Small intestine (tissue), 4 donors: ENCODE data around the gene MYMK. TPM values are rescaled to one million over a fixed set of nuclear protein-coding genes. Genes with fewer than 3 reads are reported as not detected.

Experiments used
- polyA plus RNA-seq, 4 donors: library from polyadenylated mRNA; stranded (reverse) in 3 of 4; unstranded in 1 of 4; fragments of 200-250 nt in 3 of 4; fragments of 120-200 nt in 1 of 4; gene quantifications; one replicate each; pipeline versions ENCODE4 v1.2.1 to v1.2.3, GENCODE V29; 2013
- donor health status: healthy with polysubstance abuse.
- donor health status: Bipolar disorder and iron deficiency.
- donor health status: healthy.

The MYMK gene
- polyA plus RNA-seq, 4 donors, result 0.22 TPM; not detected in 3

Other genes starting within 250 kb of the MYMK start
- 10 to 100 TPM in 3 of 4 donors, 1 to 10 TPM in 1; 9.5 to 46.4 (median 31.9) TPM for gene ABO, start 249.8 kb downstream of the MYMK start, polyA plus RNA-seq
- gene SURF6, start 188.8 kb downstream of the MYMK start, polyA plus RNA-seq, result 10 to 100 TPM; 23.2 to 48.0 (median 37.0) TPM
- 10 to 100 TPM; 10.3 to 19.5 (median 17.6) TPM for gene MED22, start 176.8 kb downstream of the MYMK start, polyA plus RNA-seq
- gene RPL7A, start 176.7 kb downstream of the MYMK start, polyA plus RNA-seq, result 1,000 to 10,000 TPM; 1,890 to 3,725 (median 2,971) TPM
- 10 to 100 TPM; 38.4 to 94.4 (median 85.4) TPM for gene SURF1, start 168.5 kb downstream of the MYMK start, polyA plus RNA-seq
- gene SURF2, start 168.4 kb downstream of the MYMK start, polyA plus RNA-seq, result 10 to 100 TPM; 15.3 to 66.0 (median 42.6) TPM
- gene SURF4, start 148.9 kb downstream of the MYMK start, polyA plus RNA-seq, result 100 to 1,000 TPM in 3 of 4 donors, 10 to 100 TPM in 1; 84.1 to 285 (median 170) TPM
- 1 to 10 TPM in 3 of 4 donors, under 1 TPM in 1; 0.79 to 8.1 (median 3.0) TPM for gene STKLD1, start 148.6 kb downstream of the MYMK start, polyA plus RNA-seq
- gene REXO4, start 106.9 kb downstream of the MYMK start, polyA plus RNA-seq, result 10 to 100 TPM; 18.9 to 25.7 (median 21.5) TPM
- gene ADAMTS13, start 102.6 kb downstream of the MYMK start, polyA plus RNA-seq, result 10 to 100 TPM in 1 of 4 donors, 1 to 10 TPM in 3; 2.4 to 16.8 (median 7.4) TPM
- gene CACFD1, start 65.0 kb downstream of the MYMK start, polyA plus RNA-seq, result 10 to 100 TPM; 27.0 to 31.4 (median 29.5) TPM
- 1 to 10 TPM in 3 of 4 donors, under 1 TPM in 1; 0.89 to 2.5 (median 1.5) TPM for gene SLC2A6, start 45.9 kb downstream of the MYMK start, polyA plus RNA-seq
- gene ADAMTSL2, start 9.7 kb upstream of the MYMK start, polyA plus RNA-seq, result 1 to 10 TPM in 1 of 4 donors, under 1 TPM in 3; 0.22 to 1.2 (median 0.43) TPM
- gene FAM163B, start 84.4 kb upstream of the MYMK start, polyA plus RNA-seq, result under 1 TPM in 2 of 4 donors, not detected in 2; 0.12 to 0.19 TPM
- gene DBH, start 111.4 kb upstream of the MYMK start, polyA plus RNA-seq, result under 1 TPM in 2 of 4 donors, not detected in 2; 0.13 to 0.30 TPM
- 1 to 10 TPM in 1 of 4 donors, under 1 TPM in 2, not detected in 1; 0.51 to 2.6 (median 0.54) TPM for gene SARDH, start 213.4 kb upstream of the MYMK start, polyA plus RNA-seq